Measurements from ENCODE around the gene RFTN1. TPM values are rescaled to one million over a fixed set of nuclear protein-coding genes. Genes with fewer than 3 reads are reported as not detected.
A peak's percentile ranks its signal among the peaks of the same experiment; 100 is the strongest.

RFTN1 gene
- polyA plus RNA-seq, 3 donors = 17.4 to 28.0 (median 27.2) TPM

GRCh38 chr3:16266714-16267113, 246.8 kb downstream of the RFTN1 start:
- Mint-ChIP-seq H3K4me1 (peaks cover 17% of the 10 kb centered on the region), H3K9me3 (no peaks in the 10 kb centered on the region), H3K27ac (peak overlapping the region in 4 of 7 donors; percentile 2 to 19 (median 8)), H3K36me3 (peaks cover 20 to 22% of the 10 kb centered on the region in 2 donors), H3K4me3 (no peak overlapping the region), H3K27me3 (ENCODE audit: low read depth in 3 of 3) (peaks cover 0 to 2% (median 0%) of the 10 kb centered on the region in 3 donors)
- intact Hi-C loops (cut with micrococcal nuclease) = loop anchor here (5.0 to 10.0 kb wide), 3 partner anchors 286 to 1478 kb away; partner anchors contain the start of genes BTD (in 1 of the 2), HACL1 (in 1 of the 2) and TBC1D5 (in 1 of the 2)
- Histone ChIP-seq H4K20me1 (ENCODE audit: insufficient read depth, low read length) (no peaks in the 10 kb centered on the region), H3K79me2 (ENCODE audit: insufficient read depth, low read length) (peaks cover 68% of the 10 kb centered on the region), H2AFZ (ENCODE audit: insufficient read depth, low read depth, low read length, poor library complexity, severe bottlenecking) (no peak overlapping the region), H3K27ac (ENCODE audit: low read depth in 1 of 2, low read length in 2 of 2) (peak overlapping the region in 1 of 2 donors; percentile 23), H3K9ac (ENCODE audit: insufficient read depth, low read length, poor library complexity, severe bottlenecking) (no peak overlapping the region), H3K4me1 (ENCODE audit: control insufficient read depth in 1 of 2, insufficient read depth in 2 of 2, low read length in 2 of 2) (peaks cover 22 to 37% of the 10 kb centered on the region in 2 donors), H3K4me3 (replicated peaks in 1 of 3; ENCODE audit: low read depth in 2 of 3, low read length in 3 of 3) (no peak overlapping the region), H3K36me3 (replicated peaks in 1 of 2; ENCODE audit: control insufficient read depth in 1 of 2, insufficient read depth in 2 of 2, low read length in 2 of 2) (peaks cover 22 to 23% of the 10 kb centered on the region in 2 donors), H3K27me3 (ENCODE audit: control insufficient read depth in 2 of 2, insufficient read depth in 2 of 2, low read length in 2 of 2) (no peaks in the 10 kb centered on the region), H3K9me3 (replicated peaks in 1 of 2; ENCODE audit: control insufficient read depth in 1 of 2, insufficient read depth in 1 of 2, low read length in 2 of 2) (no peaks in the 10 kb centered on the region), H3K4me2 (replicated peaks; ENCODE audit: extremely low read depth, low read length, poor library complexity, severe bottlenecking) (no peak overlapping the region)
- 100% methylated on average over 2 of the region's 3 CpGs for WGBS (ENCODE audit: insufficient coverage)
- DNase-seq = no peak
- no peak for TF ChIP-seq CTCF (IDR thresholded peaks at IDR 0.05)

Other genes with a start within 250 kb of the RFTN1 start
- gene DPH3, start 248.8 kb downstream of the RFTN1 start, polyA plus RNA-seq = 10 to 100 TPM in 2 of 3 donors, 1 to 10 TPM in 1; 9.2 to 42.0 (median 33.7) TPM
- gene OXNAD1, start 248.5 kb downstream of the RFTN1 start, polyA plus RNA-seq = 1 to 10 TPM; 3.7 to 5.1 (median 4.4) TPM
- not detected for gene DAZL, start 91.7 kb upstream of the RFTN1 start, polyA plus RNA-seq